Stimulated activated CD4-positive, alpha-beta T cell treated with anti-CD3 and anti-CD28 coated beads, Interleukin-1b, Interleukin-23, amount 100 ng/mL, for 4 hours (primary cell): ENCODE data around the gene SLC26A4.

Experiments
- DNase-seq, 2 donors: peaks; one replicate each; pipeline ENCODE4 v3.0.0-alpha.2; 2020; ENCODE audit warnings: low read depth in 2 of 2

The SLC26A4 gene

DNA sequence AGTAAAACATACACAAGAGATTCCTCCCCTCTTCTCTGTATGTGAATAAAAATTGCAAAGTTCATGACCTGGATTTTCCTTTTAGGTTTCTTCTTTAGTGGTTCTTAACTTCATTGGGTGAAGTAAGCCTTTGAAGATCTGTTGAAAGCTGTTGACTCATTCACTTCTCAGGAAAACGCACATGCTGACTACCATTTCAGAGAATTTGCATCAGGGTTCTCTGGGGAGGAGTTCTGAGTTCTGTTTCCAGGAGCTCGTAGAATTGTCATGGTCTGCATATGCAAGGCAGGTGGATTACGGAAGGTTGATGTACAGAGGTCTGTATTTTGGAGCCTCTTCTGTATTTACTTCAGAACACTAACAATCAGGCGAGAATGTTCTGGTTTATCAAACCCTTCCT is 962 bp upstream of the SLC26A4 start:
- peak in 1 of 2 donors; percentile 33 for DNase-seq

DNA sequence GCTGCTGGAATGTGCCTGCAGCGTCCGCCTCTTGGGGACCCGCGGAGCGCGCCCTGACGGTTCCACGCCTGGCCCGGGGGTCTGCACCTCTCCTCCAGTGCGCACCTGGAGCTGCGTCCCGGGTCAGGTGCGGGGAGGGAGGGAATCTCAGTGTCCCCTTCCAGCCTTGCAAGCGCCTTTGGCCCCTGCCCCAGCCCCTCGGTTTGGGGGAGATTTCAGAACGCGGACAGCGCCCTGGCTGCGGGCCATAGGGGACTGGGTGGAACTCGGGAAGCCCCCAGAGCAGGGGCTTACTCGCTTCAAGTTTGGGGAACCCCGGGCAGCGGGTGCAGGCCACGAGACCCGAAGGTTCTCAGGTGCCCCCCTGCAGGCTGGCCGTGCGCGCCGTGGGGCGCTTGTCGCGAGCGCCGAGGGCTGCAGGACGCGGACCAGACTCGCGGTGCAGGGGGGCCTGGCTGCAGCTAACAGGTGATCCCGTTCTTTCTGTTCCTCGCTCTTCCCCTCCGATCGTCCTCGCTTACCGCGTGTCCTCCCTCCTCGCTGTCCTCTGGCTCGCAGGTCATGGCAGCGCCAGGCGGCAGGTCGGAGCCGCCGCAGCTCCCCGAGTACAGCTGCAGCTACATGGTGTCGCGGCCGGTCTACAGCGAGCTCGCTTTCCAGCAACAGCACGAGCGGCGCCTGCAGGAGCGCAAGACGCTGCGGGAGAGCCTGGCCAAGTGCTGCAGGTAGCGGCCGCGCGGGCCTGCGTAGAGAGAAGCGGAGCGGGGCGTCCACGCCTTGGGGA is 645 bp downstream of the SLC26A4 start:
- DNase-seq, result peak; percentile 18 to 48

GRCh38 chr7:107661865-107662379 is 1.3 kb downstream of the SLC26A4 start:
- no peak for DNase-seq

DNA sequence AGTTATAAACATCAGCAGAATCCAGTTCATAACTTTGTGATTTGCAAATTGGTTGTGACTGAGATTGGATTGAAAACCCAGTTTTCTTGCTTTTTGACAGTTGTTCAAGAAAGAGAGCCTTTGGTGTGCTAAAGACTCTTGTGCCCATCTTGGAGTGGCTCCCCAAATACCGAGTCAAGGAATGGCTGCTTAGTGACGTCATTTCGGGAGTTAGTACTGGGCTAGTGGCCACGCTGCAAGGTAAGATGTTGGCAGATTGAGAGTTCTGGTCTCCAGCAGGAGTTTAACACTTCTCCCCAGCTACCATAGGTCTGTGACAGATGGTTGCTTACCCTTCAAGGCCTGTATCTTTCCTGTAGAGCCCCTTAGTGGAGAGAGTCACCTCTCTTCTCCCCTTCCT is 2.6 kb downstream of the SLC26A4 start:
- DNase-seq, result no peak

- no peak for DNase-seq
These were observed 6.2 kb downstream of the SLC26A4 start for GRCh38 chr7:107666790-107667189.

DNA sequence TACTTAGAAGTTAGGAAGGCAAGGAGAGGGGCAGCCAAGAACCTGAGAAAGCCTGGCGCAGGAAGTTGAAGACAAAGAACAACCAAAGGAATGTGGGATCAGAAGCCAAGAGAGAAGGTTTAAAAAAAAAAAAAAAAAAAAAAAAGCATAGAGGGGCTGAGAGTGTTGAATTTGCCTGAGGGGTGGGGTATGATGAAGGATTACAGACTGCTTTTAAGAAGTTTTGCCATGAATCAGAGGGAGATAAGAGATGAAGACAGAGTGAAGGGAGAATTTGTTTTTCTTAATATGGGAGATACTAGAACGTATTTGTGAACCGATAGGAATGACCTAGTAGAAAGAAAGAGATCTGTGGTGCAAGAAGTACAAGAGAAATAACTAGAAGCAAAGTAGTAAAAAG is 6.7 kb downstream of the SLC26A4 start:
- no peak for DNase-seq

DNA sequence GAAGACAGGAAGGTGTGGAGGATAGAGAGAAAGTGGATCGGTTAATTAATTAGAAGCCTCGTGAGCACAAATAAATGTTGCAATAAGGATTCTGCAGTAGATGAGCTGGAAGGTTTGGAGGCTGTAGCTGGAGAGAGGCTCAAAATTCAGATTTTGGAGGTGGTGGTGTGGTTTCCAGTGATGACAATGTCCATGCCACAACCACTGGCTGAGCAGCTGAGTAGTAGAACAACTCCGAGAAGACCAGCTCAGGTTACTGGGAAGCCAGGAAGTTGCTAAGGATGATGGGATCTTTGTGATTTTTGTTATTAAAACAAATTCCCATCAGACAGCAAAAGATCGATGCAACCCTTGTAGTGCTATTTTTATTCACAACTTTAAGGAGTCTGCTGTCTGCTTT is 7.7 kb downstream of the SLC26A4 start:
- DNase-seq, result no peak

DNA sequence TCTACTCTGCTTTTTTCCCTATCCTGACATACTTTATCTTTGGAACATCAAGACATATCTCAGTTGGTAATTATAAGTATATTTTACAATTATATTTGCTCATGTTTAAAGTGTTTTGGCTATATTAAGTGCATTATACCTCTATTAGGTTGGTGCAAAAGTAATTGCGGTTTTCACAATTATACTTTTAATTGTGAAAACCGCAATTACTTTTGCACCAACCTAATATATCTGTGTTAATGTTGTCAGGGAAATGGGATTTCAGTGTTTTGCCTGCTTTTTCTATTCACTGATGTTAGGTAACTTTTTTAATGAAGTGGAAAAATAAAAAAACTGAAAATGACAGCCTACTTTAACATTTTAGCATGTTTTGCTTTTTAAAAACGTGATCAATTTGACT is 11.6 kb downstream of the SLC26A4 start:
- DNase-seq, result no peak

- no peak for DNase-seq
These were observed 15.6 kb downstream of the SLC26A4 start for GRCh38 chr7:107676249-107676648.

DNA sequence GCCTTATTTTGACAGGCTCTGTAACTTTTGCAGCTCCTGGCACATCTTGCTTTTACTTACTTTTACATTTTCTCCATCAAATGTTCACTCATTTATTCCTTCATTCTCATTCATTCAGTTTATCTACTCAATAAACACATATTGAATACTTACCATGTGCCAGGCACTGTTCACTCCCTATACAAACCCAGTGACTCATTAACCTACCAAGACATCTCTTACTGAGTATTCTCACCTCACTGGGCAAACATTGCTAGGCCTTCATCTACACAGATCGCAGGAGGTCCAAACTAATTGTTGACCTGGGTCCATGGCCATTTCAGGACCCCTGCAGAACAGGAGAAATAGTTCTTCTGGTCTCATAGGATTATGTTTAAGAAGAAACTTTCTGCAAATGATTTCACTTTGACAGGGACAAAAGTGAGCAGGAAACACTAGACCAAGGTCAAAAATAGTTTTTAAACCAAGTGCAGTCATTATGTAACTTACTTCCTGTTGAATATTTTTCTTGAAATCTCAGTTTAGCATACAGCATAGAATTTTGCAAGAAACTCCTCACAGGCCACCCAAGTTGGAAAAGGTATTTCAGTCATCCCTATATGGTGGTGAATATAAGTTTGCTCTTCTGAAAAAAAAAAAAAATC is 17.6 kb downstream of the SLC26A4 start:
- no peak for DNase-seq

DNA sequence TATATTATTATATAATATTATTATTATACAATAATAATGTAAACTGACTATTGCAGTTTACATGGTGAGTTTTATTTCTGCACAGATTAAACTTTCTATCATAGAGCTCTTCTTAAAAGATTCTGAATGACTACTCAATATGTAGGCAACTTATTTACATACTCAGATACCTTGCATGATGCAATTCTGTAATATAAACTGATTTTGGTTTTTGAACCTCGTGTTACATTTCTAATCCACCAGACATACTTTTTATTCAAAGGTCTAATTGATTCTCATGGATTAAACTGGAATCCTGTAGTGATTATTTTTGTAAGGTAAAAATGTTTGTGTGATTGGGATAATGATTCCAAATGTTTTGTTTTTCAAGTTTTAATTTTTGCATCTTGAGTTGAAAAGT is 19.9 kb downstream of the SLC26A4 start:
- no peak for DNase-seq

DNA sequence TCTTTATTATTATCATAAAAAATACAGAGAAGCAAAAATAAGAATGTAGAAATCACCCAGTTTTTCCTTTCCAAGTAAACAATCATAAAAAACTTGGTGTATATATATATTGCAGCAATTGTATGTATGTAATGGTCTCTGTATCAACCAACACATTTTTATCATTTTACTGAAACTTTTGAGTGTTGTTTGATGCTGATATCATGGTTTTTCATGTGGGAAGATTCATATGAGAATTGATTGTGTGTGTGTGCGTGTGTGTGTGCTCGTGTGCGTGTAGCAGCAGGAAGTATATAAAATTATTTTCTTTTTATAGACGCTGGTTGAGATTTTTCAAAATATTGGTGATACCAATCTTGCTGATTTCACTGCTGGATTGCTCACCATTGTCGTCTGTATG is 22.3 kb downstream of the SLC26A4 start:
- DNase-seq, result no peak

- DNase-seq, result no peak
These were observed 23.7 kb downstream of the SLC26A4 start for GRCh38 chr7:107684287-107684686.

DNA sequence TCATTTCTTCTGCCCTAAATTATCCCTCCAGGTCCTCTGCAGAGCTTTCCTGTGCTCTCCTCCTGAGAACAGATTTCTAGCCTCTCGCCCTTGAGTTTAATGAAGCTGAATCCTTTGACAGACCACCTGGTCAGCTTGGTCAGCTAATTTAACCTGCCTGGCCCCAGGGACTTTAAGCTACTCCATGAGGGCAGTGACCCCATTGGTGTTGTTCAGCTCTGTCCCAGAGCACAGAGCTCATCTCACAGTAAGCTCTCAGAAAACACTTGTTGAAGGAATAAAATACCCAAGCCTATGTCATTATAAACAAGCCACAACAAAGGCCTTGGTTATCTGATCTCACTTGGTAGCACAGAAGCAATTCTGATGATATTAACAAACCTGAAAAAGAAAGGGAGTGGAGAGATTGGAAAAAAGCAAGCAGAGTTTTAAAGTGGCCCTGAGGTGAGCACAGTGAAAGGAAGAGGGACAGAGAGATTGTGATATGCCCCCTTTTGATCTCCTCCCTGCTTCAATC is 24.4 kb downstream of the SLC26A4 start:
- DNase-seq, result no peak

GRCh38 chr7:107686816-107687387 is 26.3 kb downstream of the SLC26A4 start:
- DNase-seq, result no peak

GRCh38 chr7:107687656-107688055 is 27.0 kb downstream of the SLC26A4 start:
- no peak for DNase-seq

DNA sequence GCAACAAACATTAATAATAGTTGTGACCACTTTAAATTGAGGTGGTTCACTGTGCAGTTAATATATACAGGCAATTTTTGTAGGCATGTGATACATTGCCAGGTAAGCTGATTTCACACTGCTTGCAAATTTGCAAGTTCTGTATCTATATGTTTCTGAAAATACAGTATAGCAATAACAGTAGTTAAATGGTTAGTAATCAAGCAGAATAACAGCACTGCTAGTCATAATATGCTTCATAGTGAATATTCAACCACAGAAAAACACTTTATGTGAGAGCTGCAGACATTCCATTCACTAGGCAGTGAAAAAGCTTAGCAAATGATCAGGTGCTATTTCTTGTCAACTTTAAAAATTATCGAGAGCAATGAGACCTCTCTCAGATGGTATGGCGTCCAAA is 28.9 kb downstream of the SLC26A4 start:
- DNase-seq, result no peak

GRCh38 chr7:107690084-107690483 is 29.5 kb downstream of the SLC26A4 start:
- no peak for DNase-seq

DNA sequence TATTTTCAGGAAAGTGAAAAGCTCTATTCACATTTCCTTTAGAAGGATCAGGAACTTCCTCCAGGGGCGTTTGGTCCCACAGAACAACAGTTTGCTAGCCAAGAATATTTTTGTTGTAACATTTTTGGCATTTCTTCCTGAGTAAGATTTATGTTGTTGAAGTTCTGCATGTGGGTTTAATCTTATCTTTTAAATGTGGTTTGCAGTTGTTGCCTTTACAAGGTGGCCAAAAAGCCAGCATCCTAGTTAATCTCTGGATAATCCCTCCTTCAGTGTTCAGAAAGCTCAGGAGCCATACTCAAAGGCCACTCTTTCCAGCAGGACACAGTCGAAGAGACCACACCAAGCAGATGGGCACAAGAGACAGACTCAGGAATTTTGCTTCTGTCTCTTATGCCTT is 30.0 kb downstream of the SLC26A4 start:
- DNase-seq, result no peak

GRCh38 chr7:107691716-107692115 is 31.1 kb downstream of the SLC26A4 start:
- DNase-seq, result no peak

- no peak for DNase-seq
These were observed 31.9 kb downstream of the SLC26A4 start for GRCh38 chr7:107692501-107692900.

- DNase-seq, result no peak
These were observed 32.8 kb downstream of the SLC26A4 start for GRCh38 chr7:107693396-107693795.

DNA sequence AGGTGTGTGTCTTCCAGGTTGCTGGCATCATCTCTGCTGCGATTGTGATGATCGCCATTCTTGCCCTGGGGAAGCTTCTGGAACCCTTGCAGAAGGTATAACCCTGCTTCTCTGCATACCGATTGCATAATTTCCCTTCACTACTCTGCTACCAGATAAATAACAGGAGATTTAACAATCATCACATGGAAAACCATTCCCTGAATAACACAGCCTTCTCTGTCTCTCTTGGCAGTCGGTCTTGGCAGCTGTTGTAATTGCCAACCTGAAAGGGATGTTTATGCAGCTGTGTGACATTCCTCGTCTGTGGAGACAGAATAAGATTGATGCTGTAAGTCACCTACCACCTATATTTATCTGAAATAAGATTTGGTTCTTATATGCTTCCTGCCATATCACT is 33.8 kb downstream of the SLC26A4 start:
- no peak for DNase-seq
